OCI-LY7 (cell line): ENCODE results near the gene SYNPO2. TPM values are rescaled to one million over a fixed set of nuclear protein-coding genes. Genes with fewer than 3 reads are reported as not detected.

Experiments used
- BruUV-seq: library from RNA; stranded (reverse); fragments of 400-500 nt; replicated peaks from 2 replicates; lab custom pipeline; 2021; lab: Mats Ljungman, UMichigan
- CTCF ChIA-PET: fragments of 300-600 bp; sonication (Branson Sonifier 250); formaldehyde crosslinking; loops from one replicate; lab custom pipeline; 2022; ENCODE audit warnings: antibody characterized with exemption; ENCODE audit not compliant: unreplicated experiment; lab: Charles Lee
- POLR2A ChIA-PET: fragments of 300-600 bp; sonication (Branson Sonifier 250); formaldehyde crosslinking; loops from one replicate; lab custom pipeline; 2022; ENCODE audit warnings: antibody characterized with exemption; lab: Charles Lee
- DNase-seq: peaks from one replicate; pipeline ENCODE4 v3.0.0-alpha.2; 2015; ENCODE audit warnings: low spot score
- H2AFZ ChIP-seq: fragments of 200-600 bp; sonication (generic), shearing (Covaris generic); 2 replicates; pipeline ENCODE4 v1.6.1; 2014; ENCODE audit warnings: mild to moderate bottlenecking, antibody characterized with exemption, low read length, moderate library complexity
- H3K27ac ChIP-seq: fragments of 200-600 bp; sonication (generic); 2 replicates; pipeline ENCODE4 v1.5.1; 2014; ENCODE audit warnings: mixed run types, low read depth, mild to moderate bottlenecking, moderate library complexity, low read length, inconsistent platforms; ENCODE audit not compliant: poor library complexity, severe bottlenecking
- H3K36me3 ChIP-seq: fragments of 200-600 bp; sonication (generic); 2 replicates; pipeline ENCODE4 v1.6.1; 2014; ENCODE audit warnings: mild to moderate bottlenecking, antibody characterized with exemption, low read length, moderate library complexity, mixed read lengths; ENCODE audit not compliant: insufficient read depth
- H3K4me1 ChIP-seq: fragments of 200-600 bp; sonication (generic); 2 replicates; pipeline ENCODE4 v1.5.1; 2014; ENCODE audit warnings: mild to moderate bottlenecking, low read length; ENCODE audit not compliant: insufficient read depth, poor library complexity, severe bottlenecking
- H3K4me2 ChIP-seq: fragments of 200-600 bp; sonication (generic); 2 replicates; pipeline ENCODE4 v1.6.1; 2014; ENCODE audit warnings: mild to moderate bottlenecking, low read length
- H3K4me3 ChIP-seq: fragments of 200-600 bp; sonication (generic); 2 replicates; pipeline ENCODE4 v1.5.1; 2014; ENCODE audit warnings: mild to moderate bottlenecking, low read depth, low read length; ENCODE audit not compliant: poor library complexity, severe bottlenecking
- H3K79me2 ChIP-seq: fragments of 200-600 bp; sonication (generic); 2 replicates; pipeline ENCODE4 v1.6.1; 2016; ENCODE audit warnings: low read depth, mild to moderate bottlenecking, low read length, moderate library complexity, mixed read lengths; ENCODE audit not compliant: insufficient read depth
- H3K9me2 ChIP-seq: fragments of 200-600 bp; sonication (generic); 2 replicates; pipeline ENCODE4 v1.6.1; 2016; ENCODE audit warnings: mild to moderate bottlenecking, low read length, mixed read lengths; ENCODE audit not compliant: insufficient read depth
- H3K9me3 ChIP-seq: fragments of 200-600 bp; sonication (generic); 2 replicates; pipeline ENCODE4 v1.6.1; 2014; ENCODE audit warnings: mild to moderate bottlenecking, mixed run types, low read length, mixed read lengths
- H4K20me1 ChIP-seq: fragments of 200-600 bp; sonication (generic); 2 replicates; pipeline ENCODE4 v1.6.1; 2014; ENCODE audit warnings: mild to moderate bottlenecking, antibody characterized with exemption, low read length, moderate library complexity, mixed read lengths; ENCODE audit not compliant: insufficient read depth
- EZH2phosphoT487 ChIP-seq: fragments of 200-600 bp; sonication (generic); IDR thresholded peaks from 2 replicates; pipeline ENCODE4 v1.6.1; 2018; ENCODE audit warnings: low read depth, borderline replicate concordance, mild to moderate bottlenecking, mixed run types, antibody characterized with exemption, low read length, moderate library complexity, mixed read lengths
- intact Hi-C: fragments of 100-400 bp; cut with micrococcal nuclease; formaldehyde crosslinking; loops from one replicate; pipeline ENCODE4 v1.10.0; 2022; ENCODE audit not compliant: unreplicated experiment
- total RNA-seq, 2 experiments: library from RNA; depleted of rRNA in 1 of 2; stranded (reverse); fragments of >200 nt in 1 of 2; shearing (Covaris generic) in 1 of 2; gene quantifications; 2 replicates each; pipeline ENCODE4 v1.2.3, GENCODE V29; 2014 to 2022
- TF ChIP-seq, protein P1 (sequence below): fragments of 200-600 bp; sonication (generic); conservative IDR thresholded peaks from 2 replicates; pipeline ENCODE4 v1.5.1; 2014; ENCODE audit warnings: mild to moderate bottlenecking, antibody characterized with exemption, low read length, moderate library complexity, mixed read lengths

Gene SYNPO2
- total RNA-seq, 2 experiments from 2014 or later = 0.11 to 0.19 TPM

DNA sequence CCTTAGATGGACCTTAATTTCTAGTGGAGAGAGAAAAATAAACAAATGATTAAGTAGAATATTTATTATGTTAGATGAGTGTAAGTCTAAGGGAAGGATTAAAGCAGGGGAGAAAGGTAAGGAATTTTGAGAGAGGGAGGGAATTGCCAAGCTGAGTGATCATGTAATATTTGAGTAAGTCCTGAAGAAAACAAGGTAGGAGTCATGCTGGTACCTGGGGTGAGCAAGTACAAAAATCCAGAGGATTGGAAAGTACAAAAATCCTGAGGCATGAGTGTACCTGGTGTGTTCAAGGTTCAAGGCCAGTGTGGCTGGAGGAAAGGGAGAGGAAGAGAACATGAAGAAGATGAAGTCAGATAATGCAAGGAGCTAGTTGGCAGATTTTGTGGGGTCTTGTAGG, 159.8 kb downstream of the SYNPO2 start:
- DNase-seq = no peak
- no peaks in the 10 kb centered on the region for H3K79me2 ChIP-seq
- H3K4me2 ChIP-seq = no peak overlapping the region
- H2AFZ ChIP-seq = no peak overlapping the region
- H3K4me1 ChIP-seq = no peaks in the 10 kb centered on the region
- no TSS peak for BruUV-seq
- no peak overlapping the region for H3K27ac ChIP-seq
- H3K36me3 ChIP-seq = no peaks in the 10 kb centered on the region
- ChIA-PET CTCF (no interaction called here), POLR2A (no interaction called here)
- no peaks in the 10 kb centered on the region for H3K9me2 ChIP-seq
- no peaks in the 10 kb centered on the region for H3K9me3 ChIP-seq
- TF ChIP-seq, protein P1, sequence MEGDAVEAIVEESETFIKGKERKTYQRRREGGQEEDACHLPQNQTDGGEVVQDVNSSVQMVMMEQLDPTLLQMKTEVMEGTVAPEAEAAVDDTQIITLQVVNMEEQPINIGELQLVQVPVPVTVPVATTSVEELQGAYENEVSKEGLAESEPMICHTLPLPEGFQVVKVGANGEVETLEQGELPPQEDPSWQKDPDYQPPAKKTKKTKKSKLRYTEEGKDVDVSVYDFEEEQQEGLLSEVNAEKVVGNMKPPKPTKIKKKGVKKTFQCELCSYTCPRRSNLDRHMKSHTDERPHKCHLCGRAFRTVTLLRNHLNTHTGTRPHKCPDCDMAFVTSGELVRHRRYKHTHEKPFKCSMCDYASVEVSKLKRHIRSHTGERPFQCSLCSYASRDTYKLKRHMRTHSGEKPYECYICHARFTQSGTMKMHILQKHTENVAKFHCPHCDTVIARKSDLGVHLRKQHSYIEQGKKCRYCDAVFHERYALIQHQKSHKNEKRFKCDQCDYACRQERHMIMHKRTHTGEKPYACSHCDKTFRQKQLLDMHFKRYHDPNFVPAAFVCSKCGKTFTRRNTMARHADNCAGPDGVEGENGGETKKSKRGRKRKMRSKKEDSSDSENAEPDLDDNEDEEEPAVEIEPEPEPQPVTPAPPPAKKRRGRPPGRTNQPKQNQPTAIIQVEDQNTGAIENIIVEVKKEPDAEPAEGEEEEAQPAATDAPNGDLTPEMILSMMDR = no peak
- TF ChIP-seq EZH2phosphoT487 = no peak
- H4K20me1 ChIP-seq = no peaks in the 10 kb centered on the region
- intact Hi-C loops = no loop called here
- no peak overlapping the region for H3K4me3 ChIP-seq

DNA sequence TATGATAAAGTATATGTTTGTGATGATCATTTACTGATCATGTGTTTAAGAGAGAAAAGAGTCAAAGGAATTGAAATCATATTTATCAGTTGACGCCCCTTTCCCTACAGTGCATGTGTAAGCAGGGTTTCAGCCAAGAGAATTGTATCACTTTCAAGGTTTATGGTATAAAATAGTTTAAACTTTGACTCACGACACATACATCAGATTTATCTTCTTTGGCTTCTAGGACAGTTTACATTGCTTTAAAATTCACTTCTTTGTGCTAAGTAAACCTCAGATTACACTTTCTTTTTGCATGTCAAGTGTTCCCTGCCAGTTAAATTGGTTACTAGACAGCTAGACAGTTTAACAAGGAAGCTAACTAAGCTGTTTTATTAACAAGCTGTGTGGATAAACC, 160.7 kb downstream of the SYNPO2 start:
- POLR2A ChIA-PET = interaction anchor here (0.7 to 1.1 kb wide), 2 partner anchors 207 to 908 kb away, joined by 3 read pairs; no protein-coding TSS in a partner anchor

DNA sequence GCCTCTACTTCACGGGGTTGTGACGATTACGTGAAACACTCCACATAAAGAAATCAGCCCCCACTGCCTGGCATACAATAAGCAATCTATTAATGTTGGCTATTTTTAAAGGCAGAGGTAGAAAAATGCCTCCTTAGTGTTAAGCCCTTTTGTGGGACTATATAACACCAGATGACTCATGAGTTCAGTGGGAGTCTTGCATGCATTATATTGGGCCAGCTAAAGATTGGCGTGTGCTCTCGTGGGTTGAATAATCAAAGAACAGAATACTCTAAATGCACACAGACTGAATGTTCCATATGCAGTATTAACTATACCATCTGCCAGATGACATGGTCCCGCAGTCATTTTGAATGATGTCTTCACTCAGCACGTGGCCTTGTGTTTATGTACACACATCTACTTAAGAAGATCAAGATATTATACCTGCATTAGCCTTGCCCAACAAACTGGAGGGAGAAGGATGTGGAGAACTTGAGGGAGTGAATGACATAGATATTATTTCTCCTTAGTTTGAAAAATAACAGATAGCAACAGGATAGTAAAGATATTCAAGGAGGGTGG, 162.0 kb downstream of the SYNPO2 start:
- TF ChIP-seq EZH2phosphoT487 = no peak
- TF ChIP-seq, protein P1 = no peak
- Histone ChIP-seq H3K4me2 (no peak overlapping the region), H3K4me3 (no peak overlapping the region), H3K27ac (no peak overlapping the region), H2AFZ (no peak overlapping the region), H3K9me2 (no peaks in the 10 kb centered on the region), H3K36me3 (no peaks in the 10 kb centered on the region), H4K20me1 (no peaks in the 10 kb centered on the region), H3K9me3 (no peaks in the 10 kb centered on the region), H3K4me1 (no peaks in the 10 kb centered on the region), H3K79me2 (no peaks in the 10 kb centered on the region)
- no TSS peak for BruUV-seq
- POLR2A ChIA-PET = interaction anchor here (1.1 kb wide), 1 partner anchor 206 kb away, joined by 3 read pairs; no protein-coding TSS in a partner anchor
- CTCF ChIA-PET = interaction anchor here (0.5 kb wide), 1 partner anchor 16 kb away, joined by 3 read pairs; no protein-coding TSS in a partner anchor
- no peak for DNase-seq
- intact Hi-C loops = no loop called here

More for the DNA sequence above, 160.7 kb downstream of the SYNPO2 start:
- CTCF ChIA-PET = no interaction called here
- H3K36me3 ChIP-seq = no peaks in the 10 kb centered on the region
- no peaks in the 10 kb centered on the region for H3K9me2 ChIP-seq
- no peak overlapping the region for H3K4me3 ChIP-seq
- TF ChIP-seq, protein P1 = no peak
- no peak for TF ChIP-seq EZH2phosphoT487
- no peak overlapping the region for H3K4me2 ChIP-seq
- H3K9me3 ChIP-seq = no peaks in the 10 kb centered on the region
- H2AFZ ChIP-seq = no peak overlapping the region
- no peak overlapping the region for H3K27ac ChIP-seq
- no peaks in the 10 kb centered on the region for H4K20me1 ChIP-seq
- no peaks in the 10 kb centered on the region for H3K4me1 ChIP-seq
- no TSS peak for BruUV-seq
- H3K79me2 ChIP-seq = no peaks in the 10 kb centered on the region
- DNase-seq = no peak
- intact Hi-C loops = no loop called here
